Gastroesophageal sphincter (tissue), 4 donors: ENCODE measurements around the gene AQP6. TPM values are rescaled to one million over a fixed set of nuclear protein-coding genes. Genes with fewer than 3 reads are reported as not detected.

Experiments used
- ATAC-seq: fragments of 150-250 bp; one replicate; pipeline ENCODE4 v1.9.1; 2016; ENCODE audit warnings: mild to moderate bottlenecking, moderate library complexity
- H3K27ac ChIP-seq, 4 donors: fragments of 200-600 bp; sonication (generic) in 3 of 4; 1 replicate in 3 of 4; 2 replicates in 1 of 4; pipeline ENCODE4 v1.5.1; 2016 to 2019
- H3K27me3 ChIP-seq: fragments of 200-600 bp; sonication (generic); one replicate; pipeline ENCODE4 v1.5.1; 2019
- H3K36me3 ChIP-seq, 2 donors: fragments of 200-600 bp; sonication (generic); one replicate each; pipeline ENCODE4 v1.5.1; 2019; ENCODE audit warnings: control low read depth in 1 of 2
- H3K4me1 ChIP-seq, 3 donors: fragments of 200-600 bp; sonication (generic); 1 replicate in 2 of 3; 2 replicates in 1 of 3; pipeline ENCODE4 v1.5.1; 2016 to 2019; ENCODE audit warnings: control low read depth in 2 of 3
- H3K4me3 ChIP-seq, 2 donors: fragments of 200-600 bp; sonication (generic); one replicate each; pipeline ENCODE4 v1.5.1; 2019; ENCODE audit warnings: mild to moderate bottlenecking in 1 of 2, moderate library complexity in 1 of 2
- H3K9me3 ChIP-seq, 3 donors: fragments of 200-600 bp; sonication (generic); one replicate each; pipeline ENCODE4 v1.5.1; 2017 to 2019; ENCODE audit warnings: control low read depth in 2 of 3
- EP300 ChIP-seq: sonication (generic); formaldehyde crosslinking; IDR thresholded peaks from one replicate; pipeline ENCODE4 v1.6.1; 2017; ENCODE audit warnings: antibody characterized with exemption, mild to moderate bottlenecking
- POLR2A ChIP-seq, 2 donors: fragments of 450-650 bp; IDR thresholded peaks; one replicate each; pipeline ENCODE4 v1.6.1; 2017; ENCODE audit warnings: antibody characterized with exemption in 2 of 2, mild to moderate bottlenecking in 2 of 2, moderate library complexity in 1 of 2
- POLR2AphosphoS5 ChIP-seq: sonication (generic); formaldehyde crosslinking; IDR thresholded peaks from one replicate; pipeline ENCODE4 v1.6.1; 2017; ENCODE audit warnings: antibody characterized with exemption
- WGBS, 2 donors: methylation state at CpG; one replicate each; pipeline ENCODE4 v1.1.5; 2018; ENCODE audit warnings: low coverage in 1 of 2; 5-methylcytosine and 5-hydroxymethylcytosine counted together
- total RNA-seq, 4 donors: library from RNA; depleted of rRNA; stranded (reverse); fragments of >200 nt; gene quantifications; one replicate each; pipeline ENCODE4 v1.1.0, GENCODE V29; 2016
- TF ChIP-seq, protein P1 (sequence below), 4 experiments: fragments of 200-600 bp in 2 of 4; fragments of 450-650 bp in 2 of 4; sonication (generic) in 1 of 4; IDR thresholded peaks; one replicate each; pipeline ENCODE4 v1.5.1; 2017 to 2019; ENCODE audit warnings: antibody characterized with exemption in 4 of 4, mild to moderate bottlenecking in 2 of 4, moderate library complexity in 2 of 4

AQP6 gene
- total RNA-seq, 4 donors from 2014 or later = not detected

DNA sequence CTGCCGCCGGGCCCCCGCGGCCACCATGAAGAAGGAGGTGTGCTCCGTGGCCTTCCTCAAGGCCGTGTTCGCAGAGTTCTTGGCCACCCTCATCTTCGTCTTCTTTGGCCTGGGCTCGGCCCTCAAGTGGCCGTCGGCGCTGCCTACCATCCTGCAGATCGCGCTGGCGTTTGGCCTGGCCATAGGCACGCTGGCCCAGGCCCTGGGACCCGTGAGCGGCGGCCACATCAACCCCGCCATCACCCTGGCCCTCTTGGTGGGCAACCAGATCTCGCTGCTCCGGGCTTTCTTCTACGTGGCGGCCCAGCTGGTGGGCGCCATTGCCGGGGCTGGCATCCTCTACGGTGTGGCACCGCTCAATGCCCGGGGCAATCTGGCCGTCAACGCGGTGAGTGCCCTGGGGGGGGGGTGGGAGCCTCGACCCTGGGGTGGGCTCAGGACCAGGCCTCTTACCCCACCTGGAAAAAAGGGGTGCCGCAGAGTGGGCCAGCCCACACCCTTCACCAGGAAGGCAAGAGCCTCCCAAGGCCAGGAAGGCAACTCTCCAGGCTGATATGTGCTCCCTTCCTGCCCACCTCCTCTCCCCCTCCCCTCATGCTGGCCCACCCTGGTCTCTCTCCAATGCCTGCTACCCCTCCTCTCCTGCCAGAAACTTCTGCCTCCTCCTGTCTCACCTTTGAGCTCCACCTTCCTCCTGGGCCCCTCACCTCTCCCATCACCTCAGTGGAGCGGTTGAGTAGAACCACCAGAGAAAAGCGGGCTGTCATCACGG is 10.6 kb upstream of the AQP6 start:
- no peaks in the 10 kb centered on the region for H3K9me3 ChIP-seq
- ATAC-seq = no peak
- H3K27me3 ChIP-seq = peaks cover 44% of the 10 kb centered on the region
- no peak overlapping the region for H3K27ac ChIP-seq
- H3K36me3 ChIP-seq = no peaks in the 10 kb centered on the region
- peak overlapping the region in 1 of 2 donors; percentile 50 for H3K4me3 ChIP-seq
- no peak for TF ChIP-seq POLR2AphosphoS5
- TF ChIP-seq POLR2A (IDR thresholded peaks at IDR 0.05) = no peak
- TF ChIP-seq, protein P1, sequence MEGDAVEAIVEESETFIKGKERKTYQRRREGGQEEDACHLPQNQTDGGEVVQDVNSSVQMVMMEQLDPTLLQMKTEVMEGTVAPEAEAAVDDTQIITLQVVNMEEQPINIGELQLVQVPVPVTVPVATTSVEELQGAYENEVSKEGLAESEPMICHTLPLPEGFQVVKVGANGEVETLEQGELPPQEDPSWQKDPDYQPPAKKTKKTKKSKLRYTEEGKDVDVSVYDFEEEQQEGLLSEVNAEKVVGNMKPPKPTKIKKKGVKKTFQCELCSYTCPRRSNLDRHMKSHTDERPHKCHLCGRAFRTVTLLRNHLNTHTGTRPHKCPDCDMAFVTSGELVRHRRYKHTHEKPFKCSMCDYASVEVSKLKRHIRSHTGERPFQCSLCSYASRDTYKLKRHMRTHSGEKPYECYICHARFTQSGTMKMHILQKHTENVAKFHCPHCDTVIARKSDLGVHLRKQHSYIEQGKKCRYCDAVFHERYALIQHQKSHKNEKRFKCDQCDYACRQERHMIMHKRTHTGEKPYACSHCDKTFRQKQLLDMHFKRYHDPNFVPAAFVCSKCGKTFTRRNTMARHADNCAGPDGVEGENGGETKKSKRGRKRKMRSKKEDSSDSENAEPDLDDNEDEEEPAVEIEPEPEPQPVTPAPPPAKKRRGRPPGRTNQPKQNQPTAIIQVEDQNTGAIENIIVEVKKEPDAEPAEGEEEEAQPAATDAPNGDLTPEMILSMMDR (IDR thresholded peaks at IDR 0.05) = no peak
- no peak for TF ChIP-seq EP300
- WGBS, 2 donors = no CpG with 5 or more reads among the region's 37 CpGs
- peaks cover 0 to 20% (median 7%) of the 10 kb centered on the region in 3 donors for H3K4me1 ChIP-seq

GRCh38 chr12:49962861-49963765 is 9.6 kb upstream of the AQP6 start:
- TF ChIP-seq POLR2A (IDR thresholded peaks at IDR 0.05) = no peak
- TF ChIP-seq POLR2AphosphoS5 = peak; percentile 45
- 55% methylated on average over 4 of the region's 21 CpGs; no CpG with 5 or more reads in 1 of the 2 donors for WGBS, 2 donors
- no peak for ATAC-seq
- peaks cover 0 to 28% (median 14%) of the 10 kb centered on the region in 3 donors for H3K4me1 ChIP-seq
- H3K4me3 ChIP-seq = no peak overlapping the region
- H3K27ac ChIP-seq = no peak overlapping the region
- peaks cover 42% of the 10 kb centered on the region for H3K27me3 ChIP-seq
- no peaks in the 10 kb centered on the region for H3K9me3 ChIP-seq
- H3K36me3 ChIP-seq = no peaks in the 10 kb centered on the region

DNA sequence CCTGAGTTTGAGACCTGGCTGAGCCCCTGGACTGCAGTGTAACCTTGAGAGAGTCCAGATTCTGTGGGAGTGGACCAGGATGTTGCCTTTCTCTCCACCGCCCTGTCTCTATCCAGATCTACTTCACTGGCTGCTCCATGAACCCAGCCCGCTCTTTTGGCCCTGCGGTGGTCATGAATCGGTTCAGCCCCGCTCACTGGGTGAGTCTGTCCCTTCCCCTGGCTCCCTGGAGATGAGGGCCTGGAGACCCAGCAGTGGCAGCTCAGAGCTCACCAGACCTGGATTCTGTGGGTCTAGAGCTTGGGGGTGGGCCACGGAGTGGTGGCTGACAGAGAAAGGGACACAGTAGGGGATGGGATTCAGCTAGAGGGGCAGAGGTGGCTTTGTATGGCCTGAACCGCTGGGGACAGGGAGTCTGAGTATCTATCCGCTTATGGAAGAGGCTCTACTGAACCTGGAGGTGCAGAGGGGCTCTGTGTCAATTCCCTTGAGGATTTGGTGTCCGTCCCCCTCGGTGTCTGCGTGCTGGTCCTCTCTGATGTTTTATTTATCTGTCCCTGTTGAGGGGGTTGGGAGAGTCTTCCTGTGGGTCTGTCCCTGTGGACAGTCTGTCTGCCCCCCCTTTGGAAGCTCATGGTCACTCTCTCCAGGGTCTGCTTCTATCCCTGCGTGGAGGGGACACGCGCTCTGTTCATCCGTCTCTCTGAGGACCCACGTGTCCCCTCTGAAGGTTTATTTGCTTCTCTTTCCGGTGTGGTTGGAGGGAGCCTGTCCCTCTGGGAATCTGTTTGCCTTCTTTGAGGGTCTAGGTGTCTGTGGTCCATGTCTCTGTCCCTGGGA is 8.6 kb upstream of the AQP6 start:
- H3K27me3 ChIP-seq = peaks cover 42% of the 10 kb centered on the region
- H3K27ac ChIP-seq = no peak overlapping the region
- no peaks in the 10 kb centered on the region for H3K36me3 ChIP-seq
- 89 to 100% methylated on average over 3 to 7 of the region's 17 CpGs for WGBS, 2 donors
- H3K4me1 ChIP-seq = peaks cover 0 to 28% (median 14%) of the 10 kb centered on the region in 3 donors
- no peak overlapping the region for H3K4me3 ChIP-seq
- no peak for ATAC-seq
- H3K9me3 ChIP-seq = no peaks in the 10 kb centered on the region
- TF ChIP-seq EP300 (no peak), POLR2A (IDR thresholded peaks at IDR 0.05) (no peak), POLR2AphosphoS5 (no peak)
- TF ChIP-seq, protein P1 (IDR thresholded peaks at IDR 0.05) = no peak

GRCh38 chr12:49964849-49965624 is 7.7 kb upstream of the AQP6 start:
- no peak overlapping the region for H3K27ac ChIP-seq
- H3K36me3 ChIP-seq = no peaks in the 10 kb centered on the region
- H3K4me1 ChIP-seq = peaks cover 0 to 28% (median 14%) of the 10 kb centered on the region in 3 donors
- H3K4me3 ChIP-seq = no peak overlapping the region
- 20 to 80% methylated on average over 1 to 2 of the region's 13 CpGs for WGBS, 2 donors
- TF ChIP-seq POLR2A (IDR thresholded peaks at IDR 0.05) (no peak), POLR2AphosphoS5 (no peak), EP300 (no peak)
- TF ChIP-seq, protein P1 (IDR thresholded peaks at IDR 0.05) = no peak
- ATAC-seq = no peak
- no peaks in the 10 kb centered on the region for H3K9me3 ChIP-seq
- H3K27me3 ChIP-seq = peaks cover 42% of the 10 kb centered on the region
